HG03565 (cell line): Measurements from ENCODE around the gene FBXO40.
"Not testable (repeated sequence)": the region's sequence is repeated elsewhere in the genome, so short reads cannot be mapped to it uniquely, and the experiment has no call there.

Source experiments
- ATAC-seq: cut with Tn5 transposase; IDR thresholded peaks from one replicate; pipeline ENCODE4 v1.9.1; 2021; ENCODE audit warnings: mild to moderate bottlenecking, moderate library complexity; ENCODE audit not compliant: unreplicated experiment

The FBXO40 gene

GRCh38 chr3:121592856-121593702 lies at the start of gene FBXO40:
FBXO40 (plus strand) TSS chr3:121593379; CDS start chr3:121620576, 27,197 bp downstream.
- ATAC-seq = no peak

- ATAC-seq = peak; percentile 5
Observed at GRCh38 chr3:121545049-121545573, 48.1 kb upstream of the FBXO40 start.

- peak; percentile 77 for ATAC-seq
Observed at GRCh38 chr3:121545574-121546455, 47.4 kb upstream of the FBXO40 start, which contains the start of gene POLQ. POLQ (minus strand) TSS chr3:121545988; CDS start chr3:121545877, 111 bp downstream.

GRCh38 chr3:121552379-121552778 lies 40.8 kb upstream of the FBXO40 start:
- no peak for ATAC-seq

GRCh38 chr3:121552797-121553196 lies 40.4 kb upstream of the FBXO40 start:
- ATAC-seq = no peak

GRCh38 chr3:121557426-121557934 lies 35.7 kb upstream of the FBXO40 start:
- no peak for ATAC-seq

- ATAC-seq = no peak
Observed at GRCh38 chr3:121562148-121562547, 31.0 kb upstream of the FBXO40 start.

- no peak for ATAC-seq
Observed at GRCh38 chr3:121566773-121567172, 26.4 kb upstream of the FBXO40 start.

GRCh38 chr3:121567649-121568048 lies 25.5 kb upstream of the FBXO40 start, which contains the start of gene ARGFX:
ARGFX (plus strand) TSS chr3:121567949; CDS start chr3:121570714, 2,765 bp downstream.
- no peak for ATAC-seq

GRCh38 chr3:121574449-121574848 lies 18.7 kb upstream of the FBXO40 start:
- ATAC-seq = no peak

- no peak for ATAC-seq
Observed at GRCh38 chr3:121581691-121582090, 11.5 kb upstream of the FBXO40 start.

- no peak for ATAC-seq
Observed at GRCh38 chr3:121584418-121584817, 8.8 kb upstream of the FBXO40 start.

GRCh38 chr3:121593806-121594205 lies 627 bp downstream of the FBXO40 start:
- not testable (repeated sequence) for ATAC-seq

- no peak for ATAC-seq
Observed at GRCh38 chr3:121594850-121595249, 1.7 kb downstream of the FBXO40 start.

- ATAC-seq = no peak
Observed at GRCh38 chr3:121595765-121596406, 2.7 kb downstream of the FBXO40 start.

- no peak for ATAC-seq
Observed at GRCh38 chr3:121598564-121598963, 5.4 kb downstream of the FBXO40 start.

- not testable (repeated sequence) for ATAC-seq
Observed at GRCh38 chr3:121599900-121600299, 6.7 kb downstream of the FBXO40 start.

- ATAC-seq = no peak
Observed at GRCh38 chr3:121601212-121601812, 8.1 kb downstream of the FBXO40 start.

- no peak for ATAC-seq
Observed at GRCh38 chr3:121604759-121605158, 11.6 kb downstream of the FBXO40 start.

GRCh38 chr3:121606106-121606505 lies 12.9 kb downstream of the FBXO40 start:
- ATAC-seq = no peak
